Dedifferentiated amniotic fluid mesenchymal stem cell (primary cell): Measurements from ENCODE around the gene CCDC142.
A peak's percentile ranks its signal among the peaks of the same experiment; 100 is the strongest.
"Not testable (repeated sequence)": the region's sequence is repeated elsewhere in the genome, so short reads cannot be mapped to it uniquely, and the experiment has no call there.

Source experiments
- DNase-seq: peaks from one replicate; pipeline ENCODE4 v3.0.0-alpha.2; 2016; ENCODE audit errors: extremely low spot score

Gene CCDC142

GRCh38 chr2:74499267-74499939, 16.6 kb upstream of the CCDC142 start, which contains the start of gene LBX2:
TSS of gene LBX2 (minus strand) at chr2:74499603. CDS start at chr2:74499537, 66 bp downstream.
- no peak for DNase-seq

GRCh38 chr2:74498500-74499266, 15.9 kb upstream of the CCDC142 start:
- DNase-seq, result no peak

DNA sequence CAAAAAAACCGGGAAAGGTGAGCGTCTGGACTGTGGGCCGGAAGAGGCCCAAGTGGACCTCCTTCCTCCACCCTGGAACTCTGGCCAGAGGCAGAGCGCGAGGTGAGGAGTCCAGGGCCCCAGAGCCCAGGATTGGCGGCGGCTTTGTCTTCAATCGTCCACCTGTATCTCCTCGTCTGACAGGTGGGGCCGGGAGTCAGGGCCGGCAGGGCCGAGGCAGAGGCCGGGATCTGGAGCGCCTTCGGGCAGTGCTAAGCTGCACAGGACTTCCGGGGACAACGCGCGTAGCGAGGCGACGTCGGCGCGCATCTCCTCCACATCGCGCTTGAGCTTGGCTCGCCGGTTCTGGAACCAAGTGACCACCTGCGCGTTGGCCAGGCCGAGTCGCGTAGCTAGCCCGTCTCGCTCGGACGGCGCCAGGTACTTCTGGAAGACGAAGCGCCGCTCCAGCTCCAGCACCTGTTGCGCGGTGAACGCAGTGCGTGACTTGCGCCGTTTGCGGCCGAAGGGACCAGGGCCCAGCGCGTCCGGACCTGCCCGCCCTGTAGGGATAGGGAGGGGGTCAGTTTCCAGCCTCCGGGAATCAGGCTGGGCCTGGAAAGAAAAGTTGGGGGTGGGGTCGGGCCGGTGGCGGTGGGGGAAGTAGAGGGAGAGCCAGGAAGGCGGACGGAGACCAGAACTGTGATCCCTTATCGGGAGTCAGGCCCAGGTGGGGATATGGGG, 15.1 kb upstream of the CCDC142 start:
- no peak for DNase-seq

- no peak for DNase-seq
Observed at GRCh38 chr2:74496997-74497776, 14.4 kb upstream of the CCDC142 start.

GRCh38 chr2:74495440-74495839, 12.6 kb upstream of the CCDC142 start:
- no peak for DNase-seq

GRCh38 chr2:74493546-74493945, 10.7 kb upstream of the CCDC142 start:
- no peak for DNase-seq

GRCh38 chr2:74491648-74492544, 9.1 kb upstream of the CCDC142 start:
- DNase-seq, result no peak

GRCh38 chr2:74489906-74490305, 7.1 kb upstream of the CCDC142 start:
- no peak for DNase-seq

- DNase-seq, result no peak
Observed at GRCh38 chr2:74488643-74489481, 6.1 kb upstream of the CCDC142 start.

- DNase-seq, result no peak
Observed at GRCh38 chr2:74486141-74486540, 3.3 kb upstream of the CCDC142 start.

DNA sequence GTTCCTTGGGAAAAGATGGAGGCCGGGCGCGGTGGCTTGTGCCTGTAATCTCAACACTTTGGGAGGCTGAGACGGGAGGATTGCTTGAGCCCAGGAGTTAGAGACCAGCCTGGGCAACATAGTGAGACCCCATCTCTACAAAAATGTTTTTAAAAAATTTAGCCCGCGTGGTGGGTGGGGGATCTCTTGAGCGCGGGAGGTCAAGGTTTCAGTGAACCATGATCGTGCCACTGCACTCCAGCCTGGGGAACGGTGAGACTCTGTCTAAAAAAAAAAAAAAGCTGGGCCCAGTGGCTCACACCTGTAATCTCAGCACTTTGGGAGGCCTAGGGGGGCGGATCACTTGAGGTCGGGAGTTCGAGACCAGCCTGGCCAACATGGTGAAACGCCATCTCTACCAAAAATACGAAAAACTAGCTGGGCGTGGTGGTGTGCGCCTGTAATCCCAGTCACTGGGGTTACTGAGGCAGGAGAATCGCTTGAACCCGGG, 922 bp upstream of the CCDC142 start:
- DNase-seq, result not testable (repeated sequence)

GRCh38 chr2:74481961-74482800, 617 bp downstream of the CCDC142 start:
- DNase-seq, result no peak

DNA sequence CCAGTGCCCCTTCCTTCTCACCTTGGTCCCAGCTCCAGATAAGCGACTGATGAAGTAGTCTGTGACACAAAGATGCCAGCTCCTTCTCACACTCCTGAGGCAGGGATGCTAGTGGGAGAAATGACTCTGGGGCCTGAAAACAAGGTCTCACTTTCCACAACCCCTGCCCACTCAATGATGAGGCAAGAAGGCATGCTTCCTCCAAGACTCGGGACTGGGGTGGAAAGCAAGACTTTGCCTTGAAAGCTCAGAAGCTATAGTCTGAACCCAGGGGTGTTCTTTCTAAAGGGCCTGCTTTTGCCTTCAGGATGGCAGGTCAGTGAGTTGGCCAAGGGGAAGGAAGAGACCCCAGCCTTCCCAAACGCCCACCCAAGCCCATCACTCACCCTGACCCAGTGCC, 1.4 kb downstream of the CCDC142 start:
- DNase-seq, result no peak

GRCh38 chr2:74474899-74475298, 7.9 kb downstream of the CCDC142 start:
- no peak for DNase-seq

DNA sequence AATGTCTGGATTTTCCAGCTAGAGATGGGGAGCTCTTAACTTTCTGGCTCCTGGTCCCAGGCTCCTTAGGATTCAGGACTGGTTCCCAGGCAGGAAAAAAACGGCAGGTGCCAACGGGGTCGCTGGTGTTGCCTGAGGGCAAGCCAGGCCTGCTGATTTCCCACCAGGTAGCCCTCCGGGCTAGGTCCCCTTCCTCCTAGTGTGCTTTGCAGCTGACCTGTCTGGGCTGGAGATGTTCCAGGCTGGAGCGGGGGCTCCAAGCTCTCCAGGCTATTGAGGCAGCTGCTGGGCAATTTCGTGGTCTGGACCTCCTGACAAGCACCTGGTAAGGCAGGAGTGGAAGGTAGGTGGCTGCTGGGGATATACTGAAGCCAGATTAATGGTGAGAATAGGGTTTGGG, 8.3 kb downstream of the CCDC142 start:
- DNase-seq, result no peak

DNA sequence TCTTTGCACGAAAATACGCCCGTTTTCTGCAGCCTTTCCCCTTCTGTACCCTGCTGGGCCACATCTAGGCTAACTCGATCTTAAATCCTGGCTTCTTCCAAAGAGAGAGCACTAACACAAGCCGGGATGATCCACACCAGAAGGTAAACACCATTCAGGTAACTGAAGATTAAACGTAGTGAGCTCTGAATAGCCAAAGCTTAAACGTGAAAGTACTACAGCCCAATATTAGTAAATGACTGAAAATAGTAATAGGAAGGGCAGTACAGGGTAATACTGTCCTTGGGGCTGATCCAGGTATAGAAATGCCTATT, 9.9 kb downstream of the CCDC142 start:
- DNase-seq, result no peak

DNA sequence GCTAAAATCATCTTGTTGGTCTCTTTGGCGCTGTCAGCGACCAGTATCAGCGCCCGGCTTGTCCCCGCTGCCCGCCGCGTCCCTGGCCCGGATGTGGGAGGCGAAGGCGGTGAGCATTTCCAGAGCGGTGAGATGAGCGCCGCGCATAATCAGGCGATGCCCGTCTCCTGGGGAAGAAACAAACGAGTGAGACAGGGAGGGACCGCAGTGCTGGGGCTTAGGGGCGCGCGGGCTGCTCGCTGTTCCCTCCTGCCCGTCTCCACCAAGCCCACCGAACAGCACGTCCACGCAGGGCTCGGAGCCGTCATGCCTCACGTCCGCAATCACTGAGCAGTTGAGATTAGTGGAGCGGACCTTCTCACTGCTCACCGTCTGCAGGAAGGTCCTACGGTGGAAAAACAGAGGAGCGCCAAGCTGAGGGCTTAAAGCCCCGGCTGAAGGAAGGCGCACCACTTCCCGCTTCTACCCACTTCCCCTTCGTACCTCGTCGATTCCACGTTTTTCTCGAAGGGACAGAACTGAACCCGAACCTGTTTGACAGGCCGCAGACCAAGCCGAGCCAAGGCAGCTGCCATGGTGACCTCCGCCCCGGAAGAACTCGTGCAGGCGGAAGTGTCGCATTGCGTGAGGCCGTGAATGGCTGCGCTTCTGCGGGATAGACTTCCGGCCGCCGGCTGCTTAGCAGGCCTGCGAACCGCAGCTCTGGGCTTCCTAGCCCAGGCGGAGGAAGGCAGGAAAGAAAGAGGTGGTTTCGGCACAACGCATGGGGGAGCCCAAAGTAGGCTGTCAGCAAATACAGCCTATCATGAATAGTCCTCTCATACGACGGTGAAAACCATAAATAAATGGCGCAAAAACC, 10.5 kb downstream of the CCDC142 start, which contains the start of gene MRPL53:
MRPL53 (minus strand) TSS at position 595 of the 859 bp plus-strand sequence; CDS start at position 575, 20 bp downstream.
- DNase-seq, result peak; percentile 91
